Measurements from ENCODE around the gene HIPK2. TPM values are rescaled to one million over a fixed set of nuclear protein-coding genes. Genes with fewer than 3 reads are reported as not detected.

The HIPK2 gene
- 23.9 and 35.2 TPM in 2 replicates for total RNA-seq (2021)
- percentile 72 among the genes with signal in this experiment for Bru-seq, nascent RNA
- percentile 67 among the genes with signal in this experiment for BruChase-seq, experiment 1, labeled RNA remaining after a 2-hour chase
- percentile 79 among the genes with signal in this experiment for BruChase-seq, experiment 2, labeled RNA remaining after a 6-hour chase
- long read RNA-seq, partial matches to known transcripts, result 1 of 18 reads
- long read RNA-seq, other reads (novel, unspliced or antisense), result 17 of 18 reads

DNA sequence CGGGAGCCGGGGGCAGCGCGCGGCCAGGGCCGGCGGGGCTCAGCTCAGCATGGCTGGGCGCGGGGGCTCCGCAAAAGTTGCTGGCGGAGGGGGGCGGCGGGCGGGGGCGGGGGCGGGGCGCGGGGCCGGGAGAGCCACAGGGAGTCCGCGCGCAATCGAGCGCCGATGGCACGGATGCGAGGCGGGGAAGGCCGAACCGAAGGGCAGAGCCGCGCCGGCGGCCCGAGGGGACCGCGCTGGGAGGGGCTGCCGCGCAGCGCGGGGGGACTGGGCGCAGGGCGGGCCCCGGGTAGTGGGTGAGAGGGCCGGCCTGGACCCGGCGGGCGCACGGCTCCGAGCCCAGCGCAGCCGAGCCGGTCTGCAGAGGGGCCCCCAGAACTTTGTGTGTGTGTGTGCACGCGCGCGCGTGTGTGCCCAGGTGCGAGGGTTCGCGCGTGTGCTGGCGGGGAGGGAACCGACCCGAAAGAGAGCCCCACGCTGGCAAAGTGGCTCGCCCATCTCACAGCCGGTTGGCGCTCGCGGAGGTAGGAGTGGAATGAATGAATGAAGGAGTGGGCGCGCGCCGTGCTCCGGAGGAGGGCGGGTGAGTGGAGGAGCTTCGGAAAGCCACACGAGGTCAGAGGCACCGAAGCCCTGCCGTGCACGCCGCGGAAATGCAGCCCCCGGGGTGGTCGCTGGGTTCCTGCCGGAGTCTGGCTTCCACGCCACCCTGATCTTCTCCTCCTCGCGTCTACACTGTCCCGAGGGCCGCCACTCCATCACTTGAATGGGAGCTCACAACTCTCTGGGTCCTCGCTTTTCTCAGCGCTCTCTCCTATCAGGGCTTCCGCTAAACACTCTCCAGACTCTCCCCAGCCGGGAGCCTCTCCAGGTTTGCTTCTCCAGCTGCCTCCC is at the start of gene HIPK2:
Gene HIPK2 (minus strand): TSS at position 51 of the 894 bp plus-strand sequence. CDS start 375 bp downstream, outside the sequence.
- no peaks in the 10 kb centered on the region for H3K9me2 ChIP-seq (ENCODE audit: insufficient read depth)
- H3K27me3 ChIP-seq (ENCODE audit: insufficient read depth, low read depth), result no peaks in the 10 kb centered on the region
- peak within 1 kb of the TSS; percentile 98 for H3K4me2 ChIP-seq
- H3K4me1 ChIP-seq (replicated peaks; ENCODE audit: insufficient read depth), result peaks cover 39% of the 10 kb centered on the region
- no peaks in the 10 kb centered on the region for H3K36me3 ChIP-seq (ENCODE audit: low read depth)
- H3K4me3 ChIP-seq, result peak within 1 kb of the TSS; percentile 90
- H3K27ac ChIP-seq, result peak within 1 kb of the TSS; percentile 45
- no peaks in the 10 kb centered on the region for H4K20me1 ChIP-seq (ENCODE audit: insufficient read depth)
- intact Hi-C loops (cut with micrococcal nuclease; ENCODE audit: unreplicated experiment), result loop anchor here (1.0 to 10.0 kb wide), 4 partner anchors 116 to 547 kb away; partner anchors contain the start of gene KDM7A
- H2AFZ ChIP-seq, result peak within 1 kb of the TSS; percentile 97
- ChIA-PET POLR2A (ENCODE audit: unreplicated experiment) (no interaction called here), CTCF (interaction anchor here (0.6 to 0.7 kb wide), 2 partner anchors 136 to 278 kb away, joined by 3 to 4 read pairs; no protein-coding TSS in a partner anchor)
- peak in 1 of 2 experiments; percentile 64 for DNase-seq
- peaks cover 38% of the 10 kb centered on the region for H3K79me2 ChIP-seq (ENCODE audit: low read depth)
- no peaks in the 10 kb centered on the region for H3K9me3 ChIP-seq (ENCODE audit: insufficient read depth, low read depth)
- BruUV-seq (replicated peaks), result no TSS peak
- TF ChIP-seq CTCF (conservative IDR thresholded peaks at IDR 0.05) (no peak), EZH2 (IDR thresholded peaks at IDR 0.05; ENCODE audit: low read depth) (no peak)
- peaks cover 12% of the 10 kb centered on the region for H3F3A ChIP-seq (ENCODE audit: insufficient read depth, low read depth)

- no TSS peak for BruUV-seq (replicated peaks)
- Histone ChIP-seq H2AFZ (no peak overlapping the region), H3K79me2 (ENCODE audit: low read depth) (no peaks in the 10 kb centered on the region), H4K20me1 (ENCODE audit: insufficient read depth) (no peaks in the 10 kb centered on the region), H3K4me1 (replicated peaks; ENCODE audit: insufficient read depth) (0 out of 2 replicates have a peak, but pooled peaks cover 6% of the 10 kb centered on the region), H3K27me3 (ENCODE audit: insufficient read depth, low read depth) (peaks cover 24% of the 10 kb centered on the region), H3K9me3 (ENCODE audit: insufficient read depth, low read depth) (no peaks in the 10 kb centered on the region), H3K36me3 (ENCODE audit: low read depth) (no peaks in the 10 kb centered on the region), H3K27ac (no peak overlapping the region), H3F3A (ENCODE audit: insufficient read depth, low read depth) (no peaks in the 10 kb centered on the region), H3K4me3 (no peak overlapping the region), H3K4me2 (no peak overlapping the region), H3K9me2 (ENCODE audit: insufficient read depth) (no peaks in the 10 kb centered on the region)
- DNase-seq, result no peak
- TF ChIP-seq EZH2 (IDR thresholded peaks at IDR 0.05; ENCODE audit: low read depth), result no peak
- TF ChIP-seq CTCF (conservative IDR thresholded peaks at IDR 0.05), result no peak
- ChIA-PET CTCF (interaction anchor here (0.6 kb wide), 1 partner anchor 181 kb away, joined by 3 read pairs; no protein-coding TSS in a partner anchor), POLR2A (ENCODE audit: unreplicated experiment) (interaction anchor here (0.6 kb wide), 1 partner anchor 12 kb away, joined by 18 read pairs; no protein-coding TSS in a partner anchor)
- intact Hi-C loops (cut with micrococcal nuclease; ENCODE audit: unreplicated experiment), result no loop called here
Measured at GRCh38 chr7:139827042-139827441, 49.2 kb upstream of the HIPK2 start.

- POLR2A ChIA-PET (ENCODE audit: unreplicated experiment), result no interaction called here
- Histone ChIP-seq H3F3A (ENCODE audit: insufficient read depth, low read depth) (no peaks in the 10 kb centered on the region), H3K27ac (no peak overlapping the region), H3K4me2 (no peak overlapping the region), H3K9me2 (ENCODE audit: insufficient read depth) (no peaks in the 10 kb centered on the region), H3K79me2 (ENCODE audit: low read depth) (no peaks in the 10 kb centered on the region), H2AFZ (no peak overlapping the region), H3K9me3 (ENCODE audit: insufficient read depth, low read depth) (no peaks in the 10 kb centered on the region), H4K20me1 (ENCODE audit: insufficient read depth) (no peaks in the 10 kb centered on the region), H3K4me3 (no peak overlapping the region), H3K27me3 (ENCODE audit: insufficient read depth, low read depth) (peaks cover 37% of the 10 kb centered on the region), H3K36me3 (ENCODE audit: low read depth) (no peaks in the 10 kb centered on the region), H3K4me1 (replicated peaks; ENCODE audit: insufficient read depth) (0 out of 2 replicates have a peak, but pooled peaks cover 6% of the 10 kb centered on the region)
- DNase-seq, result no peak
- intact Hi-C loops (cut with micrococcal nuclease; ENCODE audit: unreplicated experiment), result no loop called here
- no TSS peak for BruUV-seq (replicated peaks)
- CTCF ChIA-PET, result interaction anchor here (0.7 kb wide), 1 partner anchor 346 kb away, joined by 3 read pairs; no protein-coding TSS in a partner anchor
- TF ChIP-seq EZH2 (IDR thresholded peaks at IDR 0.05; ENCODE audit: low read depth) (no peak), CTCF (conservative IDR thresholded peaks at IDR 0.05) (no peak)
Measured at GRCh38 chr7:139825666-139826290, 48.0 kb upstream of the HIPK2 start.
